Glutamatergic neuron (in vitro differentiated cells): ENCODE results near the gene GDF7. TPM values are rescaled to one million over a fixed set of nuclear protein-coding genes. Genes with fewer than 3 reads are reported as not detected.

Experiments used
- DNase-seq: peaks from one replicate; pipeline ENCODE4 v3.0.0; 2022
- H3K27ac Mint-ChIP-seq: one replicate; pipeline ENCODE4 v1.8.0; 2020; ENCODE audit warnings: mild to moderate bottlenecking, mixed read lengths, inconsistent platforms; ENCODE audit not compliant: unreplicated experiment
- H3K27me3 Mint-ChIP-seq: one replicate; pipeline ENCODE4 v1.8.0; 2020; ENCODE audit warnings: mild to moderate bottlenecking, moderate library complexity, mixed read lengths, inconsistent platforms; ENCODE audit not compliant: unreplicated experiment
- H3K36me3 Mint-ChIP-seq: one replicate; pipeline ENCODE4 v1.8.0; 2020; ENCODE audit warnings: mild to moderate bottlenecking, mixed read lengths, inconsistent platforms; ENCODE audit not compliant: unreplicated experiment
- H3K4me1 Mint-ChIP-seq: one replicate; pipeline ENCODE4 v1.8.0; 2020; ENCODE audit warnings: mild to moderate bottlenecking, low read depth, mixed read lengths, inconsistent platforms; ENCODE audit not compliant: unreplicated experiment
- H3K4me3 Mint-ChIP-seq: one replicate; pipeline ENCODE4 v1.8.0; 2020; ENCODE audit warnings: mild to moderate bottlenecking, mixed read lengths, inconsistent platforms; ENCODE audit not compliant: unreplicated experiment
- H3K9me3 Mint-ChIP-seq: one replicate; pipeline ENCODE4 v1.8.0; 2020; ENCODE audit warnings: mild to moderate bottlenecking, moderate library complexity, mixed read lengths, inconsistent platforms; ENCODE audit not compliant: unreplicated experiment
- total RNA-seq: library from RNA; stranded (reverse); fragmentation: NEBNext Ultra II Directional; extraction: Animal tissue kit (Norgen Biotek cat#: 25700); gene quantifications from one replicate; pipeline ENCODE4 v1.2.1, GENCODE V29; 2021; ENCODE audit not compliant: unreplicated experiment
- TF ChIP-seq, protein P1 (sequence below): fragments of 200-600 bp; sonication (generic); IDR thresholded peaks from one replicate; pipeline ENCODE4 v1.5.0; 2021; ENCODE audit not compliant: partially characterized antibody, unreplicated experiment

GDF7 gene
- total RNA-seq, 1 donor from 2014 or later: not detected

DNA sequence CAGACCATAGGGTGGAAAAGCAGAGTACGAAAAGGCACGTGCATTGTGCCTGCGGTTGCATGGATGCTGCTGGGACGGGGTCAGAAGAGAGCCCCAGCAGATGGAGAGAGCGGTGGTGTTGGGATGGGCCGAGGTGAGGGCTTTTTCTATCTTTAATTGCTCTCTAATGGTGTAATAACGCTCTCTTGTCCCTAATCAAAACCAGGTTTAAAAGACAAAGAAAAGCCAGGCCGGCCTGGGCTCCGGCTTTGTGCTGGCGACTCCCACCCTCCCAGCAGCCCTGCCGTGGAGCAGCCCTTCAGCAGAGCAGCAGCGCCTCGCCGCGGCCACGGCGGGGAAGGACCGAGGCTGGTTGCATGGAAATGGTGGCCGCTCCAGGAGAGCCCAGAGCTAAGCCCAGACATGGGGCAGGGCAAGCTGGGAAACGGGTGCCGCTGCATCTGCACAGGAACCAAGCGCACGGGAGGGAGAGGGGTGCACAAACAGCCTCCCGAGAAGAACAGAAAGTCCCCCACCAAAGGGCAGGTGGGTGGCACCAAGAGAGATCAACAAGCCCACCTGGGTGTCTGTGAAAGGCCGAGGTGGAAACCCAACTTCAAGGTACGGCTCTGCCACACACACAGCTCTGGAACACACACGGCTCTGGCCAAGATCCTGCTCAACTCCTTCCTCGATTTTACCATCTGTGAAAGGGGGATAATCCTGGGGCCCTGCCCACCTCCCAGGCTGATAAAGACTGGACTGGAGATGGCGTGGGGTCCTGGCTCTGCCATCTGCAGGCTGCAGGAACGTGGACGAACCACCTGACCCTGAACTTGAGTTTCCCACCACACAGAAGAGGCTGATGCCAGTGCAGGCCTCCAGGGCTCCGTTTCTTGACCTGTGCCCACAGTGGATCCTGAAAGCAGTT, 31.0 kb upstream of the GDF7 start:
- H3K36me3 Mint-ChIP-seq: no peaks in the 10 kb centered on the region

DNA sequence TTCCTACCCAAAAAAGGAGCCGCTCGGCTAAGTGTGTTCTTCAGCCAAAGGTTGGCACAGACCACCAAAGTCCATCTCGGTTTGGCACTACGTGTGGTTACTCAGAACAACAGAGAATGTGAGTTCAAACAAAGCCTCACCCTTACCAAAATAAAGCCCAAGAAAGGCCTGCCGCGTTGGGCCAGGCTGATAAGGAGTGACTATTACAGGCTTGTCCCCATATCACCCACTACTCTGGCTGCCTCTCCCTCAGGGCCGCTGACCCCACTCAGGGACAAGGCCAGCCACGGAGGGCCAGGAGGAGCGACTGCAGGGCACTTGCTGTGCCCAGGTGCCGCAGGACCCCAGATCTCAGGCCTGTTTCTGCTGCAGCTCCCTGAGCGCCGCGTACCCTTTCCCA, 29.8 kb upstream of the GDF7 start:
- DNase-seq: no peak
- H3K27me3 Mint-ChIP-seq: no peaks in the 10 kb centered on the region
- peaks cover 3% of the 10 kb centered on the region for H3K9me3 Mint-ChIP-seq
- H3K4me1 Mint-ChIP-seq: peaks cover 24% of the 10 kb centered on the region
- H3K27ac Mint-ChIP-seq: no peak overlapping the region
- no peaks in the 10 kb centered on the region for H3K36me3 Mint-ChIP-seq
- no peak overlapping the region for H3K4me3 Mint-ChIP-seq
- TF ChIP-seq, protein P1, sequence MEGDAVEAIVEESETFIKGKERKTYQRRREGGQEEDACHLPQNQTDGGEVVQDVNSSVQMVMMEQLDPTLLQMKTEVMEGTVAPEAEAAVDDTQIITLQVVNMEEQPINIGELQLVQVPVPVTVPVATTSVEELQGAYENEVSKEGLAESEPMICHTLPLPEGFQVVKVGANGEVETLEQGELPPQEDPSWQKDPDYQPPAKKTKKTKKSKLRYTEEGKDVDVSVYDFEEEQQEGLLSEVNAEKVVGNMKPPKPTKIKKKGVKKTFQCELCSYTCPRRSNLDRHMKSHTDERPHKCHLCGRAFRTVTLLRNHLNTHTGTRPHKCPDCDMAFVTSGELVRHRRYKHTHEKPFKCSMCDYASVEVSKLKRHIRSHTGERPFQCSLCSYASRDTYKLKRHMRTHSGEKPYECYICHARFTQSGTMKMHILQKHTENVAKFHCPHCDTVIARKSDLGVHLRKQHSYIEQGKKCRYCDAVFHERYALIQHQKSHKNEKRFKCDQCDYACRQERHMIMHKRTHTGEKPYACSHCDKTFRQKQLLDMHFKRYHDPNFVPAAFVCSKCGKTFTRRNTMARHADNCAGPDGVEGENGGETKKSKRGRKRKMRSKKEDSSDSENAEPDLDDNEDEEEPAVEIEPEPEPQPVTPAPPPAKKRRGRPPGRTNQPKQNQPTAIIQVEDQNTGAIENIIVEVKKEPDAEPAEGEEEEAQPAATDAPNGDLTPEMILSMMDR: no peak

More for the DNA sequence above, 31.0 kb upstream of the GDF7 start:
- TF ChIP-seq, protein P1: peak; percentile 86
- peak overlapping the region; percentile 70 for H3K4me3 Mint-ChIP-seq
- DNase-seq: peak; percentile 97
- peaks cover 3% of the 10 kb centered on the region for H3K9me3 Mint-ChIP-seq
- peaks cover 11% of the 10 kb centered on the region for H3K4me1 Mint-ChIP-seq
- H3K27ac Mint-ChIP-seq: peak overlapping the region; percentile 89
- H3K27me3 Mint-ChIP-seq: no peaks in the 10 kb centered on the region

DNA sequence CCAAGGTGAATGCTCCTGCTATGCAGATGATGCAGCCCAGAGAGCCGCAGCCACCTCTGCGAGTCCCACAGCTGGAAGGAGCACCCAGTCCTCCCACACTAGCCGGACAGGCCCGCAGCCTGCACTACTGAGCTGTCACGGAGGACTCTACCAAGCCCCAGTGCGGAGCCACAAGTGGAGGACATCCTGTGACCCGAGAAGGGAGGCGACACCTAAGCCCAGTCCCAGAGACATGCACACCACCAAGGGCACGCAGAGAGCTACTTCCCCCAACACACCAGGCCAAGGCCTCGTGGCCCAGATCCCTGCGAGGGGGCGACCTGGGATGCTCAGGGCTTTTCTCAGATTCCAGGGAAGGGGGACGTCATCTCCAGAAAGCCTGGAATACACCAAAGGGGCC, 28.9 kb upstream of the GDF7 start:
- TF ChIP-seq, protein P1: no peak

DNA sequence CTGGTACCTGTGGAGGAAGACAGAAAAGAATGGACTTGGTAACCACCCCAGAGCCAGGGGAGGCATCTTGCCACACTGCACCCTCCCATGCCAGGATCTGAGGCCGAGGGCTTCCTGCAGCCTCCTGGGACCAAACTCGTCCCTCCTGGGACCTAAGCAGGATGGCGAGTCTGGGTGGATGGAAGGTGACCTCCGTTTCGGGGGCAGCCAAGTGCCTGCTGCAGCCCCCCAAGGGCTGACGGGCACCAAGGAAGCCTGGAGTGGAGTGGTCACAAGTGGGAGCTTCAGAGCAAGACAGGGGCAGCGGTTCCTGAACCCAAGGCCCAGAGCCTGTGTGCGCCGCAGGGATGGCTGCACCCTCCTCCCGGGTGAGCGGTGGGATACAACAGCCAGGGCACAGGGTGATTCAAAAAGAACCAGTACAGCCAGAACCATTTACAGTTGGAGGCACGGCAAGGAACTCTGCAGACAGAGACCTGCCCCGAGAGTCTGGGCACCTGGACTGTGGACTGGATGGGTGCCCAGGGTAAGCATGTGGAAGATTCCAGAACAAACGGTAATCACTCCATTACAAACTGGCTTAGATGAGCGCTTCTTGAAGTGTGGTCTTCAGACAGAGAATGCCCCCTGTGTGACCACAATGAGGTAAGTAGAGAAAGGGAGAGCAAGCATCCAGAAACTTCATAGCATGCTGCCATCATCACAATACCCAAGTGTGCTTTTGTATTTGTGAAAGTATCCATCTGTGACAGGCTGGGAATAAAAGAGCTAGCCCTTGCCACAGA, 28.1 kb upstream of the GDF7 start:
- DNase-seq: no peak
- H3K27ac Mint-ChIP-seq: no peak overlapping the region
- peaks cover 25% of the 10 kb centered on the region for H3K4me1 Mint-ChIP-seq
- TF ChIP-seq, protein P1: no peak
- no peak overlapping the region for H3K4me3 Mint-ChIP-seq
- peaks cover 3% of the 10 kb centered on the region for H3K9me3 Mint-ChIP-seq
- no peaks in the 10 kb centered on the region for H3K36me3 Mint-ChIP-seq
- H3K27me3 Mint-ChIP-seq: no peaks in the 10 kb centered on the region

More for the DNA sequence above, 28.9 kb upstream of the GDF7 start:
- H3K27ac Mint-ChIP-seq: no peak overlapping the region
- no peaks in the 10 kb centered on the region for H3K36me3 Mint-ChIP-seq
- peaks cover 25% of the 10 kb centered on the region for H3K4me1 Mint-ChIP-seq
- no peaks in the 10 kb centered on the region for H3K27me3 Mint-ChIP-seq
- H3K9me3 Mint-ChIP-seq: peaks cover 3% of the 10 kb centered on the region
- H3K4me3 Mint-ChIP-seq: no peak overlapping the region
- DNase-seq: no peak
